Measurements from ENCODE around the gene SULT1C2.
A peak's percentile ranks its signal among the peaks of the same experiment; 100 is the strongest.
"Not testable (repeated sequence)": the region's sequence is repeated elsewhere in the genome, so short reads cannot be mapped to it uniquely, and the experiment has no call there.

Gene SULT1C2

GRCh38 chr2:108288534-108289106 lies at the start of gene SULT1C2:
Gene SULT1C2, plus strand, starts transcription at chr2:108288895. Its CDS starts 4,773 bp downstream, at chr2:108293668.
- DNase-seq (ENCODE audit: low read depth, low spot score), result peak; percentile 13

GRCh38 chr2:108239786-108240185 lies 48.9 kb upstream of the SULT1C2 start, which contains the start of gene SULT1C3:
Gene SULT1C3, plus strand, starts transcription at chr2:108239968. Its CDS starts 7,227 bp downstream, at chr2:108247195.
- DNase-seq (ENCODE audit: low read depth, low spot score), result no peak

GRCh38 chr2:108240966-108241365 lies 47.7 kb upstream of the SULT1C2 start:
- no peak for DNase-seq (ENCODE audit: low read depth, low spot score)

- no peak for DNase-seq (ENCODE audit: low read depth, low spot score)
Measured at GRCh38 chr2:108243566-108243965, 45.1 kb upstream of the SULT1C2 start.

- DNase-seq (ENCODE audit: low read depth, low spot score), result no peak
Measured at GRCh38 chr2:108244667-108245414, 43.9 kb upstream of the SULT1C2 start.

- DNase-seq (ENCODE audit: low read depth, low spot score), result no peak
Measured at GRCh38 chr2:108253106-108253505, 35.6 kb upstream of the SULT1C2 start.

- DNase-seq (ENCODE audit: low read depth, low spot score), result no peak
Measured at GRCh38 chr2:108257757-108258331, 30.9 kb upstream of the SULT1C2 start.

- no peak for DNase-seq (ENCODE audit: low read depth, low spot score)
Measured at GRCh38 chr2:108260773-108261172, 27.9 kb upstream of the SULT1C2 start.

- DNase-seq (ENCODE audit: low read depth, low spot score), result no peak
Measured at GRCh38 chr2:108262036-108262435, 26.7 kb upstream of the SULT1C2 start.

- no peak for DNase-seq (ENCODE audit: low read depth, low spot score)
Measured at GRCh38 chr2:108263401-108263800, 25.3 kb upstream of the SULT1C2 start.

GRCh38 chr2:108266218-108266617 lies 22.5 kb upstream of the SULT1C2 start:
- DNase-seq (ENCODE audit: low read depth, low spot score), result no peak

GRCh38 chr2:108267101-108267500 lies 21.6 kb upstream of the SULT1C2 start:
- no peak for DNase-seq (ENCODE audit: low read depth, low spot score)

GRCh38 chr2:108268001-108268400 lies 20.7 kb upstream of the SULT1C2 start:
- peak; percentile 84 for DNase-seq (ENCODE audit: low read depth, low spot score)

- DNase-seq (ENCODE audit: low read depth, low spot score), result no peak
Measured at GRCh38 chr2:108270346-108270745, 18.3 kb upstream of the SULT1C2 start.

GRCh38 chr2:108270768-108271506 lies 17.8 kb upstream of the SULT1C2 start:
- DNase-seq (ENCODE audit: low read depth, low spot score), result no peak

GRCh38 chr2:108271691-108272253 lies 16.9 kb upstream of the SULT1C2 start:
- no peak for DNase-seq (ENCODE audit: low read depth, low spot score)

GRCh38 chr2:108278631-108279030 lies 10.1 kb upstream of the SULT1C2 start:
- DNase-seq (ENCODE audit: low read depth, low spot score), result no peak

- no peak for DNase-seq (ENCODE audit: low read depth, low spot score)
Measured at GRCh38 chr2:108279468-108279867, 9.2 kb upstream of the SULT1C2 start.

- DNase-seq (ENCODE audit: low read depth, low spot score), result no peak
Measured at GRCh38 chr2:108280466-108280865, 8.2 kb upstream of the SULT1C2 start.

- not testable (repeated sequence) for DNase-seq (ENCODE audit: low read depth, low spot score)
Measured at GRCh38 chr2:108284566-108284965, 4.1 kb upstream of the SULT1C2 start.

- DNase-seq (ENCODE audit: low read depth, low spot score), result no peak
Measured at GRCh38 chr2:108285616-108286015, 3.1 kb upstream of the SULT1C2 start.

- DNase-seq (ENCODE audit: low read depth, low spot score), result no peak
Measured at GRCh38 chr2:108287169-108287568, 1.5 kb upstream of the SULT1C2 start.

Measured in astrocyte of the hippocampus (primary cell).